HepG2 (cell line): ENCODE results near the gene IMPDH2. TPM values are rescaled to one million over a fixed set of nuclear protein-coding genes. Genes with fewer than 3 reads are reported as not detected.

Source experiments
- HNF1A ChIP-seq, 2 experiments: sonication (generic) in 1 of 2; formaldehyde crosslinking in 1 of 2; IDR thresholded peaks; 2 replicates each; pipeline versions ENCODE4 v1.4.0 to v1.6.1; 2016 to 2020; ENCODE audit warnings: borderline replicate concordance in 1 of 2, low read depth in 1 of 2, mild to moderate bottlenecking in 1 of 2, missing genetic modification reagents in 1 of 2
- MAZ ChIP-seq, 2 experiments: sonication (generic) in 1 of 2; formaldehyde crosslinking in 1 of 2; IDR thresholded peaks; 2 replicates each; pipeline versions ENCODE4 v1.5.0 to v1.6.1; 2012 to 2020; ENCODE audit warnings: low read depth in 2 of 2, mild to moderate bottlenecking in 2 of 2, borderline replicate concordance in 1 of 2, improper control_type of control experiment in 1 of 2, low read length in 1 of 2, missing genetic modification reagents in 1 of 2, moderate library complexity in 1 of 2
- MED1 ChIP-seq: sonication (generic); formaldehyde crosslinking; IDR thresholded peaks from 2 replicates; pipeline ENCODE4 v1.4.0; 2020; ENCODE audit warnings: missing genetic modification reagents
- MXD1 ChIP-seq: sonication (generic); formaldehyde crosslinking; IDR thresholded peaks from 2 replicates; pipeline ENCODE4 v1.4.0; 2020; ENCODE audit warnings: mild to moderate bottlenecking, missing genetic modification reagents
- NR3C1 ChIP-seq: sonication (generic); formaldehyde crosslinking; IDR thresholded peaks from 2 replicates; pipeline ENCODE4 v1.4.0; 2020; ENCODE audit warnings: missing genetic modification reagents
- PITX1 ChIP-seq: sonication (generic); formaldehyde crosslinking; IDR thresholded peaks from 2 replicates; pipeline ENCODE4 v1.5.1; 2020; ENCODE audit warnings: mild to moderate bottlenecking, missing genetic modification reagents
- REL ChIP-seq: sonication (generic); formaldehyde crosslinking; conservative IDR thresholded peaks from 2 replicates; pipeline ENCODE4 v1.8.0; 2022; ENCODE audit warnings: mild to moderate bottlenecking, missing genetic modification reagents, moderate library complexity
- RFX5 ChIP-seq: IDR thresholded peaks from 2 replicates; pipeline ENCODE4 v1.6.1; 2011; ENCODE audit warnings: low read depth, low read length, improper control_type of control experiment
- SIN3A ChIP-seq: IDR thresholded peaks from 2 replicates; pipeline ENCODE4 v1.6.1; 2011; ENCODE audit warnings: low read depth, mild to moderate bottlenecking, control low read depth, low read length, borderline replicate concordance
- SMYD3 ChIP-seq: sonication (generic); formaldehyde crosslinking; IDR thresholded peaks from 2 replicates; pipeline ENCODE4 v1.8.1; 2023; ENCODE audit warnings: mild to moderate bottlenecking, missing genetic modification reagents
- TCF7L2 ChIP-seq: IDR thresholded peaks from 2 replicates; pipeline ENCODE4 v1.6.1; 2011; ENCODE audit warnings: mild to moderate bottlenecking, low read depth, low read length, moderate library complexity
- TFE3 ChIP-seq: IDR thresholded peaks from 2 replicates; pipeline ENCODE4 v1.6.1; 2016
- XBP1 ChIP-seq: sonication (generic); formaldehyde crosslinking; IDR thresholded peaks from 2 replicates; pipeline ENCODE4 v1.5.0; 2020; ENCODE audit warnings: missing genetic modification reagents
- ZNF792 ChIP-seq: IDR thresholded peaks from 2 replicates; pipeline ENCODE4 v1.6.1; 2016
- polyA plus RNA-seq, 8 experiments: library from polyadenylated mRNA; depleted of rRNA in 3 of 8; stranded (reverse) in 7 of 8; unstranded in 1 of 8; fragments of >200 nt; fragmentation: Illumina TruSeq in 4 of 8; extraction: Trizol in 4 of 8; gene quantifications; 2 replicates each; pipeline versions ENCODE4 v1.2.1 to v1.2.3, GENCODE V29; 2011 to 2016; ENCODE audit warnings: low read depth in 4 of 8, missing spikeins in 1 of 8, mixed read lengths in 1 of 8; ENCODE audit not compliant: insufficient read depth in 1 of 8
- total RNA-seq, 5 experiments: library from RNA; depleted of rRNA; stranded (reverse); fragments of >200 nt; fragmentation: Illumina TruSeq; extraction: Trizol; gene quantifications; 2 replicates each; pipeline ENCODE4 v1.2.3, GENCODE V29; 2016; ENCODE audit warnings: low read depth in 1 of 5
- TF ChIP-seq, protein P1 (sequence below): sonication (generic); formaldehyde crosslinking; IDR thresholded peaks from 2 replicates; pipeline ENCODE4 v1.8.1; 2023; ENCODE audit warnings: mild to moderate bottlenecking, missing genetic modification reagents
- TF ChIP-seq, protein P2 (sequence below): sonication (generic); formaldehyde crosslinking; IDR thresholded peaks from 2 replicates; pipeline ENCODE4 v1.5.1; 2020; ENCODE audit warnings: missing genetic modification reagents, mild to moderate bottlenecking, borderline replicate concordance
- TF ChIP-seq, protein P3 (sequence below): sonication (generic); formaldehyde crosslinking; IDR thresholded peaks from 2 replicates; pipeline ENCODE4 v1.8.0; 2022; ENCODE audit warnings: mild to moderate bottlenecking, missing genetic modification reagents, moderate library complexity

Gene IMPDH2
- total and polyA plus RNA-seq, 2 of the 13 experiments (the other 11 are each of a cell fraction or from before 2014, with no cell fraction given) = 248 to 260 TPM

- TF ChIP-seq TFE3 (CRISPR knock-in tag) (peak; percentile 94), TCF7L2 (no peak), NR3C1 (CRISPR knock-in tag) (no peak), SIN3A (peak; percentile 85), MXD1 (CRISPR knock-in tag) (peak; percentile 74), MAZ (IDR thresholded peaks at IDR 0.05; ENCODE audit: borderline replicate concordance, low read depth, low read length) (peak; percentile 66; the same call in 1 of the 2 replicates), MAZ (CRISPR knock-in tag; IDR thresholded peaks at IDR 0.05; ENCODE audit: low read depth) (peak; percentile 66), PITX1 (CRISPR knock-in tag) (peak; percentile 63; the same call in 1 of the 2 replicates), XBP1 (CRISPR knock-in tag) (no peak; the same call in 1 of the 2 replicates), ZNF792 (peak; percentile 63; the same call in 1 of the 2 replicates), REL (CRISPR knock-in tag) (peak; percentile 95; the same call in 1 of the 2 replicates), SMYD3 (CRISPR knock-in tag) (0 out of 2 replicates have a peak, but pooled peaks have one; percentile 61), HNF1A (IDR thresholded peaks at IDR 0.05; ENCODE audit: low read depth) (no peak), HNF1A (CRISPR knock-in tag; IDR thresholded peaks at IDR 0.05; ENCODE audit: borderline replicate concordance) (peak; percentile 16; the same call in 1 of the 2 replicates), MED1 (CRISPR knock-in tag) (0 out of 2 replicates have a peak, but pooled peaks have one; percentile 12), RFX5 (peak; percentile 74)
- TF ChIP-seq, protein P1, sequence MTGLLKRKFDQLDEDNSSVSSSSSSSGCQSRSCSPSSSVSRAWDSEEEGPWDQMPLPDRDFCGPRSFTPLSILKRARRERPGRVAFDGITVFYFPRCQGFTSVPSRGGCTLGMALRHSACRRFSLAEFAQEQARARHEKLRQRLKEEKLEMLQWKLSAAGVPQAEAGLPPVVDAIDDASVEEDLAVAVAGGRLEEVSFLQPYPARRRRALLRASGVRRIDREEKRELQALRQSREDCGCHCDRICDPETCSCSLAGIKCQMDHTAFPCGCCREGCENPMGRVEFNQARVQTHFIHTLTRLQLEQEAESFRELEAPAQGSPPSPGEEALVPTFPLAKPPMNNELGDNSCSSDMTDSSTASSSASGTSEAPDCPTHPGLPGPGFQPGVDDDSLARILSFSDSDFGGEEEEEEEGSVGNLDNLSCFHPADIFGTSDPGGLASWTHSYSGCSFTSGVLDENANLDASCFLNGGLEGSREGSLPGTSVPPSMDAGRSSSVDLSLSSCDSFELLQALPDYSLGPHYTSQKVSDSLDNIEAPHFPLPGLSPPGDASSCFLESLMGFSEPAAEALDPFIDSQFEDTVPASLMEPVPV = peak; percentile 75
- TF ChIP-seq, protein P2, sequence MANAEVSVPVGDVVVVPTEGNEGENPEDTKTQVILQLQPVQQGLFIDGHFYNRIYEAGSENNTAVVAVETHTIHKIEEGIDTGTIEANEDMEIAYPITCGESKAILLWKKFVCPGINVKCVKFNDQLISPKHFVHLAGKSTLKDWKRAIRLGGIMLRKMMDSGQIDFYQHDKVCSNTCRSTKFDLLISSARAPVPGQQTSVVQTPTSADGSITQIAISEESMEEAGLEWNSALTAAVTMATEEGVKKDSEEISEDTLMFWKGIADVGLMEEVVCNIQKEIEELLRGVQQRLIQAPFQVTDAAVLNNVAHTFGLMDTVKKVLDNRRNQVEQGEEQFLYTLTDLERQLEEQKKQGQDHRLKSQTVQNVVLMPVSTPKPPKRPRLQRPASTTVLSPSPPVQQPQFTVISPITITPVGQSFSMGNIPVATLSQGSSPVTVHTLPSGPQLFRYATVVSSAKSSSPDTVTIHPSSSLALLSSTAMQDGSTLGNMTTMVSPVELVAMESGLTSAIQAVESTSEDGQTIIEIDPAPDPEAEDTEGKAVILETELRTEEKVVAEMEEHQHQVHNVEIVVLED (CRISPR knock-in tag) = peak; percentile 81
- TF ChIP-seq, protein P3, sequence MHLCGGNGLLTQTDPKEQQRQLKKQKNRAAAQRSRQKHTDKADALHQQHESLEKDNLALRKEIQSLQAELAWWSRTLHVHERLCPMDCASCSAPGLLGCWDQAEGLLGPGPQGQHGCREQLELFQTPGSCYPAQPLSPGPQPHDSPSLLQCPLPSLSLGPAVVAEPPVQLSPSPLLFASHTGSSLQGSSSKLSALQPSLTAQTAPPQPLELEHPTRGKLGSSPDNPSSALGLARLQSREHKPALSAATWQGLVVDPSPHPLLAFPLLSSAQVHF = 0 out of 2 replicates have a peak, but pooled peaks have one; percentile 5
These were observed 22.0 kb downstream of the IMPDH2 start, which contains the start of gene WDR6 (continued) for GRCh38 chr3:49007068-49007770.
